Stomach smooth muscle (tissue), 2 donors: ENCODE data around the gene SCCPDH.
"Not testable (repeated sequence)": the region's sequence is repeated elsewhere in the genome, so short reads cannot be mapped to it uniquely, and the experiment has no call there.

Experiments
- H3K27ac ChIP-seq: one replicate; pipeline ENCODE4 v1.7.0; 2013; ENCODE audit warnings: mild to moderate bottlenecking, low read length, inconsistent platforms
- H3K27me3 ChIP-seq, 2 donors: one replicate each; pipeline ENCODE4 v1.7.0; 2013; ENCODE audit warnings: low read length in 2 of 2; ENCODE audit not compliant: insufficient read depth in 2 of 2, control insufficient read depth in 1 of 2
- H3K36me3 ChIP-seq, 2 donors: one replicate each; pipeline ENCODE4 v1.7.0; 2013; ENCODE audit warnings: low read length in 2 of 2; ENCODE audit not compliant: control insufficient read depth in 2 of 2, insufficient read depth in 2 of 2
- H3K4me1 ChIP-seq: one replicate; pipeline ENCODE4 v1.7.0; 2013; ENCODE audit warnings: low read length; ENCODE audit not compliant: control insufficient read depth, insufficient read depth
- H3K4me3 ChIP-seq, 2 donors: one replicate each; pipeline ENCODE4 v1.7.0; 2013; ENCODE audit warnings: low read length in 2 of 2
- H3K9ac ChIP-seq, 2 donors: one replicate each; pipeline ENCODE4 v1.7.0; 2013; ENCODE audit warnings: low read length in 2 of 2, mild to moderate bottlenecking in 1 of 2
- H3K9me3 ChIP-seq, 2 donors: one replicate each; pipeline ENCODE4 v1.7.0; 2013; ENCODE audit warnings: low read length in 2 of 2; ENCODE audit not compliant: control insufficient read depth in 2 of 2
- donor health status: healthy.
- donor health status: Pancreatic carcinoma.

The SCCPDH gene

DNA sequence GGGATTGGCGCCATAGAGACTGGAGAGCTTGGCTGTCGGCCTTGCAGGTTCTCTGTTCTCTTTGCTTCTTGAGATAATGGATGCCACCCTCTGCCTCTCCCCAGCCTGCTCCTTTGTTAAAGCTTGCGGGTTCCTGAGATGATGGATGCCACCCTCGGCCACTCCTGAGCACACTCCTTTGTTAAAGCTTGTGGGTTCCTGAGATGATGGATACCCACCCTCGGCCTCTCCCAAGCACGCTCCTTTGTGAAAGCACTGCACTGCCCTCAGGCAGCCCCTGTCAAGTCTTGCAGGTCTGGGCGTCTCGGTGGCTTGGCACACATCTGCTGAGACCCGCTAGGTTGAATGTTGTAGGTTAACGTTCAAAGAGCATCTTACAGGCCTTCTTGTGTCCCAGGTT is 76.5 kb downstream of the SCCPDH start:
- Histone ChIP-seq H3K27ac (no peak overlapping the region), H3K27me3 (peaks cover 7 to 10% of the 10 kb centered on the region in 2 donors), H3K4me1 (no peaks in the 10 kb centered on the region), H3K36me3 (no peaks in the 10 kb centered on the region), H3K4me3 (no peak overlapping the region), H3K9ac (no peak overlapping the region), H3K9me3 (no peaks in the 10 kb centered on the region)

DNA sequence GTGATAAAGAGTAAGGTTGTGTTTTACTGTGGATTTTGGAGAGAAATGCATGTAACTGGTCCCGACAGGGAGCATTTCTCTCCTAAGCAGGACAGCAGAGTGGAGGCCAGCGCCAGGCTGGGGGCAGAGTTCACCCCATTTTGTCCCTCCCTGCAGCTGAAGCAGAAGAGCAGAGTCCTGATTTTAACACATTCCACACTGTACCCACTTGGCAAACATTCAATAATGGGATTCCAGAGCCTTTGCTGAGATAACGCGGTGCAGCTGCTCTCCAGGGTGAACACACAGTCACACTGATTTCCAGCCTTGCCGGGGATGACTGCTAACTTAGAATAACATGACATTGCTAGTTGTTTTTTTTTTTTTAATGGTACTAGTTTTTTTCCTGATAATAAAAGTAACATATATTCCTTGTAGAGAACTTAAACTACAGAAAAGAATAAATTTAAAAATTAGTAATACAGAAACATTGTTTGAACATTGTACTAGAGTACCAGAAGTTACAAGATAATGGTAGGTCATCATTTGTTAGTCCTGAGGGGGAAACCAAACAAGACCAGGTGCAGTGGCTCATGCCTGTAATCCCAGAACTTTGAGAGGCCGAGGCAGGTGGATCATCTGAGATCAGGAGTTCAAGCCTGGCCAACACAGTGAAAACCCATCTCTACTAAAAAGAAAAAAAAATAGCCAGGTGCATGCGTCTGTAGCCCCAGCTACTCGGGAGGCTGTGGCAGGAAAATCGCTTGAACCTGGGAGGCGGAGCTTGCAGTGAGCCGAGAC is 77.2 kb downstream of the SCCPDH start:
- no peaks in the 10 kb centered on the region for H3K9me3 ChIP-seq
- peaks cover 7% of the 10 kb centered on the region in 2 donors for H3K27me3 ChIP-seq
- no peaks in the 10 kb centered on the region for H3K36me3 ChIP-seq
- no peak overlapping the region for H3K27ac ChIP-seq
- no peak overlapping the region for H3K9ac ChIP-seq
- H3K4me3 ChIP-seq = no peak overlapping the region
- H3K4me1 ChIP-seq = no peaks in the 10 kb centered on the region

DNA sequence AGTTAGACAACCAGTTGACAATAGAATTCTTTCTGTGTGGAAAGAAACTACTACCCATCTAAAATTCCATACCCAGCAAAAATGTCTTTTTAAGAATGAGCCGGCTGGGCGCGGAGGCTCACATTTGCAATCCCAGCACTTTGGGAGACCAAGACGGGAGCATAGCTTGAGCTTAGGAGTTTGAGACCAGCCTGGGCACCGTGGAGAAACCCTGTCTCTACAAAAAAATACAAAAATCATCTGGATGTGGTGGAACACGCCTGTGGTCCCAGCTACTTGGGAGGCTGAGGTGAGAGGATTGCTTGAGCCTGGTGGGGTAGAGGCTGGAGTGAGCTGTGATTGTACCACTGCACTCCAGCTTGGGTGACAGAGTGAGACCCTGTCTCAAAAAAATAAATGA is 79.2 kb downstream of the SCCPDH start:
- no peak overlapping the region for H3K4me3 ChIP-seq
- H3K27ac ChIP-seq = no peak overlapping the region
- H3K9ac ChIP-seq = no peak overlapping the region
- H3K36me3 ChIP-seq = no peaks in the 10 kb centered on the region
- no peaks in the 10 kb centered on the region for H3K9me3 ChIP-seq
- H3K4me1 ChIP-seq = no peaks in the 10 kb centered on the region
- H3K27me3 ChIP-seq = peaks cover 3 to 5% of the 10 kb centered on the region in 2 donors

GRCh38 chr1:246803883-246804282 is 79.7 kb downstream of the SCCPDH start:
- Histone ChIP-seq H3K27ac (no peak overlapping the region), H3K9ac (no peak overlapping the region), H3K4me1 (no peaks in the 10 kb centered on the region), H3K27me3 (peaks cover 2 to 3% of the 10 kb centered on the region in 2 donors), H3K36me3 (no peaks in the 10 kb centered on the region), H3K4me3 (no peak overlapping the region), H3K9me3 (no peaks in the 10 kb centered on the region)

DNA sequence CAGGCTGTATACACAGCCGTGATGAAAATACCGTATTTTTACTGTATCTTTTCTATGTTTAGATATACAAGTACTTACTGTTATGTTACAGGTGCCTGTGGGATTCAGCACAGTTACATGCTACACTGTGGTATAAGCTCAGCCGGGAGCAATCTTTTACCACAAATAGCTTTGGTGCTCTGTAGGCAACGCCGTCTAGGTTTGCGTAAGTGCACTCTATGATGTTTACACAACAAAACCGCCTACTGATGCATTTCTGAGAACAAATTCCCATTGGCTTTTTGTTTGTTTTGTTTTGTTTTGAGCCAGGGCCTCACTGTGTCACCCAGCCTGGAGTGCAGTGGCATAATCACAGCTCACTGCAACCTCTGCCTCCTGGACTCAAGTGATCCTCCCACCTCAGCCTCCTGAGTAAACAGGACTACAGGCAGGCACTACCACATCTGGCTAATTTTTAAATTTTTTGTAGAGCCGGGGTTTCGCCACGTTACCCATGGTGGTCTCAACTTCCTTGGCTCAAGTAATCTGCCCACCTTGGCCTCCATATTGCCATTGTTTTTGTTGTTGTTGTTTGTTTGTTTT is 81.0 kb downstream of the SCCPDH start:
- Histone ChIP-seq H3K9ac (no peak overlapping the region), H3K9me3 (no peaks in the 10 kb centered on the region)

GRCh38 chr1:246809473-246809872 is 85.3 kb downstream of the SCCPDH start:
- Histone ChIP-seq H3K4me3 (no peak overlapping the region), H3K9me3 (no peaks in the 10 kb centered on the region), H3K4me1 (no peaks in the 10 kb centered on the region), H3K9ac (no peak overlapping the region), H3K27ac (no peak overlapping the region), H3K27me3 (no peaks in the 10 kb centered on the region), H3K36me3 (no peaks in the 10 kb centered on the region)

More for the DNA sequence above, 81.0 kb downstream of the SCCPDH start:
- Histone ChIP-seq H3K36me3 (no peaks in the 10 kb centered on the region), H3K27me3 (no peaks in the 10 kb centered on the region), H3K4me3 (no peak overlapping the region), H3K27ac (no peak overlapping the region), H3K4me1 (no peaks in the 10 kb centered on the region)

DNA sequence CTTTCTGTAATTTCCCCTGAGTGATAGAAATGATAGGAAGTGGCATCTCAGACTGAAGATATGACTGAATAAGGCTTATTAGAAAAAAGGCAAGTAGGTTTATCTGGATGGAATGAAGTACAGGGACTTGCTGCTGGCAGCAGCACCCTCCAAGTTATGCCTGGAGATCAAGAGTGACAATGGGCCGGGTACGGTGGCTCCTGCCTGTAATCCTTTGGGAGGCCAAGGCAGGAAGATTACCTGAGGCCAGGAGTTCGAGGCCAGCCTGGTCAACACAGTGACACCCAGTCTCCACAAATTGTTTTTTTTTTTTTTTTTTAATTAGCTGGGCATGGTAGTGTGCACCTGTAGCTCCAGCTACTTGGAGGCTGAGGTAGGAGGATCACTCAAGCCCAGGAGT is 87.8 kb downstream of the SCCPDH start:
- H3K4me1 ChIP-seq = no peaks in the 10 kb centered on the region
- peaks cover 0 to 2% of the 10 kb centered on the region in 2 donors for H3K27me3 ChIP-seq
- no peaks in the 10 kb centered on the region for H3K9me3 ChIP-seq
- H3K4me3 ChIP-seq = no peak overlapping the region
- no peaks in the 10 kb centered on the region for H3K36me3 ChIP-seq
- H3K9ac ChIP-seq = no peak overlapping the region
- H3K27ac ChIP-seq = no peak overlapping the region

- not testable (repeated sequence) for H3K27me3 ChIP-seq, H3K4me3 ChIP-seq, H3K36me3 ChIP-seq, H3K9me3 ChIP-seq, H3K4me1 ChIP-seq, H3K27ac ChIP-seq, H3K9ac ChIP-seq
These were observed 89.1 kb downstream of the SCCPDH start for GRCh38 chr1:246813325-246813724.

DNA sequence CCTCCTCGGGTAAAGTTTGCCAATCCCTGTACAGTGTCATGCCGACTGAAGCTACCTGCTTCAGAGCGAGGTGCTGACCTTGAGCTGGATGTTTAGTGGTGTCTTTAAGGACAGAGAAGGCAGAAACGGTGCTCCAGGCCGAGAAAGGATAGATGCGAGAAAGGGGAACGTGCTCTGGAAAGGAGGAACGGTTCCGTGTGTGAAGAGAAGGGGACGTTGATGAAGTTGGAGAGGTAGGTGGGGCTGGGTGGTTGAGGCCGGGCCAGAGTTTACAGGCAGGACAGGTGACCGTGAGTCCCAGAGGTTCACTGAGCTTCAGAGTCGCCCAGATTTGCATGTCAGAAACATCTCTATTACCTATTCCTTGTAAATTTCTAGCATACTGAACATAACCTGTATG is 90.7 kb downstream of the SCCPDH start:
- Histone ChIP-seq H3K27me3 (peaks cover 0 to 2% of the 10 kb centered on the region in 2 donors), H3K4me1 (no peaks in the 10 kb centered on the region), H3K27ac (no peak overlapping the region), H3K9ac (no peak overlapping the region), H3K36me3 (no peaks in the 10 kb centered on the region), H3K9me3 (no peaks in the 10 kb centered on the region), H3K4me3 (no peak overlapping the region)

DNA sequence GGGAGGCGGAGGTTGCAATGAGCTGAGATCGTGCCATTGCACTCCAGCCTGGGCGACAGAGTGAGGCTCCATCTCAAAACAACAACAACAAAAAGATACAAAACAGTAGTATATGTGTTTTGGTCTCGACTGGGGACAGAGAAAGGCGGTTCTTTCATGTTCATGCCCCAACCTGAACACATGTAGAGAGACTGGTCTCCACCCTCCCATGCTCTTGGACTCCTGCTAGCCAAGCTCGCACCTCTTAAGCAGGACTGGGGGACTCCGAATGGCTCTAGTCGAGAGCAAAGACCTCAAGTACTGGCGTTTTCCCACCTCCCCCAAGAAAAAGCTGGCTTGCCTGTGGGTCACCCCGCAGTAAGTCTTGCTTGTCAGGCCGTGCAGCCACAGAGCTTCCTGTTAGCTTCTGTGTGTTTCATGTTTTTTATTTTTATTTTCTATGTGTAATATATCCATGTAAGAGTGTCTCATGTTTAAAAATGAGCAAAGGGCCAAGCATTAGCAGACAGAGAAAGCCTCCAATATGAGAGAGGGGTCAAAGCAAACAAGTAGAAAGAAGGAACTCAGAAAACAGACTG is 91.6 kb downstream of the SCCPDH start:
- no peak overlapping the region for H3K4me3 ChIP-seq
- no peaks in the 10 kb centered on the region for H3K9me3 ChIP-seq
- no peaks in the 10 kb centered on the region for H3K4me1 ChIP-seq
- H3K9ac ChIP-seq = no peak overlapping the region
- no peak overlapping the region for H3K27ac ChIP-seq
- no peaks in the 10 kb centered on the region for H3K36me3 ChIP-seq
- H3K27me3 ChIP-seq = peaks cover 0 to 2% of the 10 kb centered on the region in 2 donors
